GM23338 (cell line): ENCODE measurements around the gene PLEK. TPM values are rescaled to one million over a fixed set of nuclear protein-coding genes. Genes with fewer than 3 reads are reported as not detected.
A peak's percentile ranks its signal among the peaks of the same experiment; 100 is the strongest.

Experiments
- ATAC-seq: fragments of 200-7000 bp; cut with Tn5 transposase; 3 replicates; pipeline ENCODE4 v1.9.1; 2020
- DNase-seq: peaks from one replicate; pipeline ENCODE4 v3.0.0-alpha.2; 2015; ENCODE audit warnings: low spot score
- H2AFZ ChIP-seq: fragments of 200-600 bp; sonication (generic); 2 replicates; pipeline ENCODE4 v1.8.0; 2016; ENCODE audit warnings: antibody characterized with exemption, mild to moderate bottlenecking, moderate library complexity
- H3F3A ChIP-seq: fragments of 200-600 bp; sonication (generic); replicated peaks from 2 replicates; pipeline ENCODE4 v1.8.0; 2017; ENCODE audit warnings: antibody characterized with exemption, mixed run types, low read depth
- H3K27ac ChIP-seq: fragments of 200-600 bp; sonication (generic); 2 replicates; pipeline ENCODE4 v1.6.1; 2016; ENCODE audit warnings: low read depth
- H3K27me3 ChIP-seq: fragments of 200-600 bp; sonication (generic); 2 replicates; pipeline ENCODE4 v1.8.0; 2016; ENCODE audit warnings: mild to moderate bottlenecking, mixed run types, moderate library complexity; ENCODE audit not compliant: insufficient read depth
- H3K36me3 ChIP-seq: fragments of 200-600 bp; sonication (generic); 2 replicates; pipeline ENCODE4 v1.8.0; 2016; ENCODE audit warnings: mild to moderate bottlenecking; ENCODE audit not compliant: insufficient read depth
- H3K4me1 ChIP-seq: fragments of 200-600 bp; sonication (generic); 2 replicates; pipeline ENCODE4 v1.8.0; 2016; ENCODE audit warnings: mild to moderate bottlenecking, moderate library complexity; ENCODE audit not compliant: insufficient read depth
- H3K4me2 ChIP-seq: fragments of 200-600 bp; sonication (generic); 2 replicates; pipeline ENCODE4 v1.7.1; 2017; ENCODE audit warnings: mixed run types
- H3K4me3 ChIP-seq: fragments of 200-600 bp; sonication (generic); 2 replicates; pipeline ENCODE4 v1.6.1; 2016; ENCODE audit warnings: mixed run types
- H3K79me2 ChIP-seq: fragments of 200-600 bp; sonication (generic); replicated peaks from 2 replicates; pipeline ENCODE4 v1.8.0; 2017; ENCODE audit warnings: mild to moderate bottlenecking; ENCODE audit not compliant: insufficient read depth
- H3K9me2 ChIP-seq: fragments of 200-600 bp; sonication (generic); 2 replicates; pipeline ENCODE4 v1.8.0; 2017; ENCODE audit not compliant: insufficient read depth
- H4K20me1 ChIP-seq: fragments of 200-600 bp; sonication (generic); replicated peaks from 2 replicates; pipeline ENCODE4 v1.8.0; 2017; ENCODE audit warnings: mild to moderate bottlenecking; ENCODE audit not compliant: insufficient read depth
- H3K27ac Mint-ChIP-seq: 2 replicates; pipeline ENCODE4 v1.8.0; 2020; ENCODE audit warnings: inconsistent platforms, mild to moderate bottlenecking, moderate library complexity, mixed read lengths
- H3K27me3 Mint-ChIP-seq: 3 replicates; pipeline ENCODE4 v1.8.0; 2022; ENCODE audit warnings: low read depth, mild to moderate bottlenecking, moderate library complexity, mixed read lengths, inconsistent platforms; ENCODE audit not compliant: insufficient read depth, poor library complexity
- H3K36me3 Mint-ChIP-seq: 3 replicates; pipeline ENCODE4 v1.8.0; 2021; ENCODE audit warnings: low read depth, mild to moderate bottlenecking, inconsistent platforms, moderate library complexity, mixed read lengths
- H3K4me1 Mint-ChIP-seq: 3 replicates; pipeline ENCODE4 v1.8.0; 2020; ENCODE audit warnings: mild to moderate bottlenecking, inconsistent platforms, mixed read lengths
- H3K4me3 Mint-ChIP-seq: 3 replicates; pipeline ENCODE4 v1.8.0; 2021; ENCODE audit warnings: moderate library complexity, mild to moderate bottlenecking, inconsistent platforms, mixed read lengths
- H3K9me3 Mint-ChIP-seq: 3 replicates; pipeline ENCODE4 v1.8.0; 2020; ENCODE audit warnings: moderate library complexity, mild to moderate bottlenecking, inconsistent platforms, mixed read lengths
- CTCF ChIP-seq, 2 experiments: fragments of 200-600 bp in 1 of 2; sonication (generic) in 1 of 2; conservative IDR thresholded peaks; 2 replicates each; pipeline versions ENCODE4 v1.5.1 to v1.6.1; 2016 to 2017; ENCODE audit warnings: antibody characterized with exemption in 2 of 2, low read depth in 2 of 2, mild to moderate bottlenecking in 2 of 2, moderate library complexity in 1 of 2
- EZH2phosphoT487 ChIP-seq: fragments of 200-600 bp; sonication (generic); IDR thresholded peaks from one replicate; pipeline ENCODE4 v1.8.1; 2018; ENCODE audit warnings: antibody characterized with exemption; ENCODE audit not compliant: unreplicated experiment
- JUNB ChIP-seq: IDR thresholded peaks from one replicate; pipeline ENCODE4 v1.6.1; 2016; ENCODE audit warnings: antibody characterized with exemption; ENCODE audit not compliant: unreplicated experiment
- NANOG ChIP-seq: IDR thresholded peaks from 2 replicates; pipeline ENCODE4 v1.6.1; 2016; ENCODE audit warnings: antibody characterized with exemption, borderline replicate concordance
- POLR2AphosphoS5 ChIP-seq: IDR thresholded peaks from 2 replicates; pipeline ENCODE4 v1.6.1; 2016; ENCODE audit warnings: antibody characterized with exemption, low read depth
- REST ChIP-seq: IDR thresholded peaks from one replicate; pipeline ENCODE4 v1.6.1; 2018; ENCODE audit warnings: antibody characterized with exemption; ENCODE audit not compliant: unreplicated experiment
- STAT1 ChIP-seq: IDR thresholded peaks from one replicate; pipeline ENCODE4 v1.6.1; 2016; ENCODE audit warnings: antibody characterized with exemption; ENCODE audit not compliant: unreplicated experiment
- ZNF331 ChIP-seq: fragments of 250-450 bp; sonication (Bioruptor Pico); IDR thresholded peaks from 2 replicates; pipeline ENCODE4 v1.5.0; 2020; ENCODE audit warnings: low read depth, mild to moderate bottlenecking, moderate library complexity
- polyA plus RNA-seq: library from polyadenylated mRNA; unstranded; fragments of >200 nt; fragmentation: Nextera tagmentation; extraction: Ambion mirVana; gene quantifications from 2 replicates; pipeline ENCODE4 v1.2.1, GENCODE V29; 2016
- total RNA-seq: library from RNA; depleted of rRNA; stranded (reverse); fragments of >200 nt; shearing (Covaris generic); gene quantifications from 2 replicates; pipeline ENCODE4 v1.2.3, GENCODE V29; 2014

Gene PLEK
- total and polyA plus RNA-seq, 2 experiments from 2014 or later, result 0.06 TPM; not detected in 1

GRCh38 chr2:68420254-68420910 is 55.3 kb downstream of the PLEK start:
- H3K79me2 ChIP-seq, result no peaks in the 10 kb centered on the region
- TF ChIP-seq JUNB, result no peak
- TF ChIP-seq EZH2phosphoT487, result no peak
- no peak for TF ChIP-seq REST
- no peak for TF ChIP-seq NANOG
- peaks cover 15% of the 10 kb centered on the region for H3K4me1 ChIP-seq
- peaks cover 12% of the 10 kb centered on the region for H3K9me2 ChIP-seq
- no peaks in the 10 kb centered on the region for H3K36me3 ChIP-seq
- Mint-ChIP-seq H3K36me3 (no peaks in the 10 kb centered on the region; the same call in 2 of the 3 replicates), H3K27me3 (peaks cover 2% of the 10 kb centered on the region), H3K4me1 (peaks cover 21% of the 10 kb centered on the region), H3K27ac (no peak overlapping the region), H3K9me3 (no peaks in the 10 kb centered on the region; the same call in 2 of the 3 replicates), H3K4me3 (no peak overlapping the region)
- no peaks in the 10 kb centered on the region for H4K20me1 ChIP-seq
- no peak overlapping the region for H3K27ac ChIP-seq
- H3K27me3 ChIP-seq, result no peaks in the 10 kb centered on the region
- no peak for ATAC-seq
- H3K4me2 ChIP-seq, result no peak overlapping the region
- no peak for DNase-seq
- no peak overlapping the region for H3K4me3 ChIP-seq
- no peaks in the 10 kb centered on the region for H3F3A ChIP-seq
- H2AFZ ChIP-seq, result peak overlapping the region; percentile 21; the same call in 1 of the 2 replicates

- Mint-ChIP-seq H3K36me3 (no peaks in the 10 kb centered on the region), H3K27me3 (peaks cover 2% of the 10 kb centered on the region), H3K27ac (no peak overlapping the region), H3K4me1 (peaks cover 10% of the 10 kb centered on the region), H3K4me3 (no peak overlapping the region), H3K9me3 (no peaks in the 10 kb centered on the region)
- H3K4me2 ChIP-seq, result no peak overlapping the region
- H3K4me1 ChIP-seq, result peaks cover 4% of the 10 kb centered on the region
- H3K9me2 ChIP-seq, result peaks cover 12% of the 10 kb centered on the region
- H3K27me3 ChIP-seq, result no peaks in the 10 kb centered on the region
- DNase-seq (no peak), ATAC-seq (no peak)
- H2AFZ ChIP-seq, result no peak overlapping the region
- no peaks in the 10 kb centered on the region for H3F3A ChIP-seq
- H3K27ac ChIP-seq, result no peak overlapping the region
- no peaks in the 10 kb centered on the region for H4K20me1 ChIP-seq
- no peaks in the 10 kb centered on the region for H3K36me3 ChIP-seq
- no peaks in the 10 kb centered on the region for H3K79me2 ChIP-seq
- H3K4me3 ChIP-seq, result no peak overlapping the region
- TF ChIP-seq POLR2AphosphoS5 (no peak), ZNF331 (CRISPR knock-in tag) (no peak), CTCF (conservative IDR thresholded peaks at IDR 0.05; ENCODE audit: low read depth in 2 of 2) (no peak), REST (no peak), STAT1 (no peak), JUNB (no peak)
Observed at GRCh38 chr2:68423966-68424650, 59.0 kb downstream of the PLEK start.
